GM19023 (cell line): ENCODE data around the gene ABCA7.

Source experiments
- ATAC-seq: cut with Tn5 transposase; IDR thresholded peaks from one replicate; pipeline ENCODE4 v1.9.1; 2021; ENCODE audit warnings: mild to moderate bottlenecking, moderate library complexity; ENCODE audit not compliant: unreplicated experiment

The ABCA7 gene, protein sequence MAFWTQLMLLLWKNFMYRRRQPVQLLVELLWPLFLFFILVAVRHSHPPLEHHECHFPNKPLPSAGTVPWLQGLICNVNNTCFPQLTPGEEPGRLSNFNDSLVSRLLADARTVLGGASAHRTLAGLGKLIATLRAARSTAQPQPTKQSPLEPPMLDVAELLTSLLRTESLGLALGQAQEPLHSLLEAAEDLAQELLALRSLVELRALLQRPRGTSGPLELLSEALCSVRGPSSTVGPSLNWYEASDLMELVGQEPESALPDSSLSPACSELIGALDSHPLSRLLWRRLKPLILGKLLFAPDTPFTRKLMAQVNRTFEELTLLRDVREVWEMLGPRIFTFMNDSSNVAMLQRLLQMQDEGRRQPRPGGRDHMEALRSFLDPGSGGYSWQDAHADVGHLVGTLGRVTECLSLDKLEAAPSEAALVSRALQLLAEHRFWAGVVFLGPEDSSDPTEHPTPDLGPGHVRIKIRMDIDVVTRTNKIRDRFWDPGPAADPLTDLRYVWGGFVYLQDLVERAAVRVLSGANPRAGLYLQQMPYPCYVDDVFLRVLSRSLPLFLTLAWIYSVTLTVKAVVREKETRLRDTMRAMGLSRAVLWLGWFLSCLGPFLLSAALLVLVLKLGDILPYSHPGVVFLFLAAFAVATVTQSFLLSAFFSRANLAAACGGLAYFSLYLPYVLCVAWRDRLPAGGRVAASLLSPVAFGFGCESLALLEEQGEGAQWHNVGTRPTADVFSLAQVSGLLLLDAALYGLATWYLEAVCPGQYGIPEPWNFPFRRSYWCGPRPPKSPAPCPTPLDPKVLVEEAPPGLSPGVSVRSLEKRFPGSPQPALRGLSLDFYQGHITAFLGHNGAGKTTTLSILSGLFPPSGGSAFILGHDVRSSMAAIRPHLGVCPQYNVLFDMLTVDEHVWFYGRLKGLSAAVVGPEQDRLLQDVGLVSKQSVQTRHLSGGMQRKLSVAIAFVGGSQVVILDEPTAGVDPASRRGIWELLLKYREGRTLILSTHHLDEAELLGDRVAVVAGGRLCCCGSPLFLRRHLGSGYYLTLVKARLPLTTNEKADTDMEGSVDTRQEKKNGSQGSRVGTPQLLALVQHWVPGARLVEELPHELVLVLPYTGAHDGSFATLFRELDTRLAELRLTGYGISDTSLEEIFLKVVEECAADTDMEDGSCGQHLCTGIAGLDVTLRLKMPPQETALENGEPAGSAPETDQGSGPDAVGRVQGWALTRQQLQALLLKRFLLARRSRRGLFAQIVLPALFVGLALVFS (N-terminal part only)

DNA sequence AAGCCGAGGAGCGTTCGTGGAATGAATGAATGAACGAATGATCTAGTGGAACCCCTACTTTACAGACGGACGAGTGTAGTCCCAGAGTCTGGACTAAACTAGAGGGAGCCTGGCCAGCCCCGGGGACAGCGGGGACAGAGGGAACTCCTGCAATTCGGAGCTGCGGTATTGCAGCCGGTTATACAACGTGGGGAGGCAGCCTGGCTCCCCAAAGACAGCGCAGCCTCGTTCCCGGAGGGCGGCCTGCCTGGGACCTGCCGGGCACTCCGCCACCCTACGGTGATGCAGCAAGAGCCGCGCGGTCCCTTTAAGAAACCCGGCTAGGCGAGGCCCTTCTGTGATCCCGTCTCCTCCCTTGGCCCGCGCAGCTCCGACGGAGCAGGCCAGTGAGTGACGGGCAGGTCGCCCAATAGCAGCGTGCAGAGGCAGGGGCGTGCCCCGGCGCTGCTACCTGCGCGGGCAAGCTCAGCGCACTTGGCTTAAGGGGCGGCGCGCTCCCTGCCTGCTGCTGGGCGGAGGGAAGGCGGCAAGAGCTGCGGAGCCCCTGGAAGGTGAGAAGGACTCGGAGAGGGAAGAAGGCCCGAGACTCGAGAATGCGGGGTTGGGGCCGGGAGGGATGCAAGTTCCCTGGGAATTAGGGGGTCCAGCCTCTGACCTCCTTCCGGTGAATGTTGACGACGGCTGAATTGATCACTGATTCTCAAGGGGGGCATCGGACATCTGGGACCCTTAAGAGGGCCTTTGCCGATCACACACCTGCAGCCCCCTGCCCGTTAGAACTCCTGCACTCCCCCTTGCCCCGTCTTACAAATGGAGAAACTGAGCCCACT lies at the start of gene ABCA7:
TSS of gene ABCA7 (plus strand) at position 462 of the 830 bp plus-strand sequence. CDS start 1,255 bp downstream, outside the sequence.
- ATAC-seq = peak; percentile 81

DNA sequence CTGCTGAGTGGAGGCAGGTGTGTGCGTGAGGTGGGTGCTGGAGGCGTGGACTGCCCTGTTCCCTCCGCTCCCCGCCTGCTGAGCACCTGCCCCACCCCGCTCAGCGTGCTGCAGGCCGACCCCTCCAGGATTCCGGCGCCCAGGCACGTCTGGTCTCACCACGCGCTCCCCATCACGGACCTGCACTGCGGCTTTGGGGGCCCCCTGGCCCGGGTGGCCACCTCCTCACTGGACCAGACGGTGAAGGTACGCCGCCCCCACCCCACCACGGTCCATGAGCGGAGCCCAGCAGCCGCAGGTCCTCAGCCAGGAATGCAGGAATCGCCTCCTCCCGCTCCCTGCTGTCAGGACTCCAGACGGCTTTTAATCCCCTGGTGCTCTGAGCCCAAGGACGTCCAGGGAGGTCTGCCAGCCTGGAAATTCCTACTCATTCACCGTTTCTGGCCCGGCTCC lies 49.8 kb upstream of the ABCA7 start:
- no peak for ATAC-seq

DNA sequence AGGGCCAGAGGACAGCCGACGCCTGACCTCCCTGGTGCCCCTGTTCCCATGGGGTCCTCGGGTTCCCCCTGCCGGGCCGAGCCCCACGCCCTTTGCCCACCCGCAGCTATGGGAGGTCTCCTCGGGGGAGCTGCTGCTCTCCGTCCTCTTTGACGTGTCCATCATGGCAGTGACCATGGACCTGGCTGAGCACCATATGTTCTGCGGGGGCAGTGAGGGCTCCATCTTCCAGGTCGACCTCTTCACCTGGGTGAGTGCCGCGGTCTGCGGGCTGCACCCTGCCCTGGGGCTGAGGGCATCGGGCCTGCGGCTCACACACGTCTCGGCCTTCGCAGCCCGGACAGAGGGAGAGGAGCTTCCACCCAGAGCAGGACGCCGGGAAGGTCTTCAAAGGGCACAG lies 49.2 kb upstream of the ABCA7 start:
- no peak for ATAC-seq

DNA sequence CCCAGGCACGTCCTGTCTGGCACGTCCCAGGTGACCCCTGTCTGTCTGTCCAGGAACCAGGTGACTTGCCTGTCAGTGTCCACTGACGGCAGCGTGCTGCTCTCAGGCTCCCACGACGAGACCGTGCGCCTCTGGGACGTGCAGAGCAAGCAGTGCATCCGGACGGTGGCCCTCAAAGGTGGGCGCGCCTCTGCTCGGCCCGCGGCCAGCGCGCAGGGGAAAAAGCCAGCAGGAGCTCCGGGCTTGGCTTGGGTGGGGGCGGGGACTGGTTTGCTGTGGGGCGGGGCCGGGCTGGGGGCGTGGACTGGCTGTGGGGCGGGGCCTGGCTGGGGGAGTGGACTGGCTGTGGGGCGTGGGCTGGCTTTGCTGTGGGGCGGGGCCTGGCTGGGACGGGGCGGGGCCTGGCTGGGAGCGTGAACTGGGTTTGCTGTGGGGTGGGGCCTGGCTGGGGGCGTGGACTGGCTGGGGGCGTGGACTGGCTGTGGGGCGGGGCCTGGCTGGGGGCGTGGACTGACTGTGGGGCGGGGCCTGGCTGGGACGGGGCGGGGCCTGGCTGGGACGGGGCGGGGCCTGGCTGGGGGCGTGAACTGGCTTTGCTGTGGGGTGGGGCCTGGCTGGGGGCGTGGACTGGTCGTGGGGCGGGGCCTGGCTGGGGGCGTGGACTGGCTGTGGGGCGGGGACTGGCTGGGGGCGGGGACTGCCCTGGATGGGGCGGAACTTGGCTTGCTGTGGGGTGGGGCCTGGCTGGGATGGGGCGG lies 48.6 kb upstream of the ABCA7 start:
- ATAC-seq = no peak

DNA sequence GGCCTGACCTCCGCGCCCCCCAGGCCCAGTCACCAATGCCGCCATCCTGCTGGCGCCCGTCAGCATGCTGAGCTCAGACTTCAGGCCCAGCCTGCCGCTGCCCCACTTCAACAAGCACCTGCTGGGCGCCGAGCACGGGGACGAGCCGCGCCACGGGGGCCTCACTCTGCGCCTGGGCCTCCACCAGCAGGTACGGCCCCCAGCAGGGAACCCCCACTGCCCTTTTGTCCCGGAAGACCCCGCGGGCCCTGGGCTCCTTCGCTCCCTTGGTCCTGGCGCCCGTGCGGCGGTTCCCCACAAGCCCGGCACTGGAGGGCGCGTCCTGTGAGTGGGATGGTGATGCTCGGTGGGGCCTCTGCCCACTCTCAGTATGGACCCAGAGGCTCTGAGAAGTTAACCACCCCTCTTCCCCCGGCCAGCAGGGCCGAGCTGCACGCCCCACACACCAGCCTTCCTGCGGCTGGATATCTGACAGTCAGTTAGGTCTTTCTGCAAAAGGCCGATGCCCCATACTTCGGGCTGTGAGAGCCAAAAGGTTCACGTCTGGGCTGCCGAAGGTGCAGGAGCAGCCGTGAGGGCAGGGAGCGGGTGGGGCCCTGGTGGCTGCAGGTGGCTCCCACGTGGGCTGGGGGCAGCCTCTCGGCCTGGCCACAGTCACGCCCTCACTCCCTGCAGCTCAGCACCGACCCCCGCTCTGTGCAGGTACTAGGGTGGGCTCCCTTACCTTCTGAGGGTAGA lies 47.8 kb upstream of the ABCA7 start:
- no peak for ATAC-seq

DNA sequence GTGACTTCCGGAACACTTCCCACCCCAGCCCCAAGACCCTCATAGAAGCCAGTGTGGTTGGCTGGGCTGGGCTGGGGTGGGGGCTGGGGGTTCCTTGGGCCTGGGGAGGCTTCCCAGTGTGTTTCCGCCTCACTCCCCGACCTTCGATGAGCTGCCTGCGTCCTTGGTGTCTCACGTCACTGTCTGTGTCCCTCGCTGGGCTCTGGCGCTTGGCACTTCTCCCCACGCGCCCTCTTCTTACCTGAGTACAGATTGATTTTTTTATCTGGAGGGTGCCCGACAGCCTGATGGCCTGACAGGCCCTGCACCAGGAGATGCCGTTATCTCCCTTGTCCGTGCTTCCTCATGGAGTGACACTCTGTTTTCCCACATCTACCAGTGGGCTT lies 47.2 kb upstream of the ABCA7 start:
- no peak for ATAC-seq

DNA sequence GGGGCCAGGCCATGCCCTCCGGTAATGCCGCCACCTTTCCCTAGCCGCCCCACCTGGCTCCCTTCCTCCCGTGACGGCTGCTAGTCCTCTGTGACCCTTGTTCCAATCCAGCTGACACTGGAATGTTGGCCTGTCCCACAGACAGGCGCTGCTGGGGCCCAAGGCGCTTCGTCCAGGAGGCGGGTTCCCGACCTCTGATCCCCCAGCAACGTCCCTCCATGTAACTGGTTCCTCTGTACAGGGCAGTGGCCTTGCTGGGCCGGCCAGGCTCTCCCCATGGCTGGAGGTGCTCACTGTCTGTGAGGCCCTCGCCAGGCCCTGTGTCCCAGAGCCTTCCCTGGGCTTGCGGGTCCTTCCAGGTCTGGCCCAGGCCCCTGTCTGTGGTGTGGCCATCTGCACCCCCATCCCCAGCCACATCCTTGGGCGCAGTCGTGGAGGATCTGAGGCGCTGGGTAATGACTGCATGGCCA lies 46.5 kb upstream of the ABCA7 start:
- no peak for ATAC-seq

DNA sequence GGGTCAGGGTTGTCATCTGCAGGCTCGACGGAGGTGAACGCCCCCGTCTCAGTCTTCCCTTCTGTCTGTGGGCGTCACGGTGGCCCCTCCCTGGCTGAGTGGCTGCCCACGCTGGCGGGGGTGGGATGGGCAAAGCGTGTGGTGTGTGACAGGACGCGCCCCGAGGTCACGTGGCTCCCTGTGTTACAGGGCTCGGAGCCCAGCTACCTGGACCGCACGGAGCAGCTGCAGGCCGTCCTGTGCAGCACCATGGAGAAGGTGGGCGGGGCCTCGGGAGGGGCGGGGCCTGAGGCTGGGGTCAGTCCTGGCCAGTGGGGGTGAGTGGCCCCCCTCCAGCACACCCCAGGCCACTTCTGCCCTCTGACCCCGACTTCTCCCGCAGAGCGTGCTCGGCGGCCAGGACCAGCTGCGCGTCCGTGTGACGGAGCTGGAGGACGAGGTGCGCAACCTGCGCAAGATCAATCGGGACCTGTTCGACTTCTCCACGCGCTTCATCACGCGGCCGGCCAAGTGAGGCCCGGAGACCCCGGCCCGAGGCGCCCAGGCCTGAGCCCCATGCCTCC lies 46.0 kb upstream of the ABCA7 start:
- ATAC-seq = no peak

DNA sequence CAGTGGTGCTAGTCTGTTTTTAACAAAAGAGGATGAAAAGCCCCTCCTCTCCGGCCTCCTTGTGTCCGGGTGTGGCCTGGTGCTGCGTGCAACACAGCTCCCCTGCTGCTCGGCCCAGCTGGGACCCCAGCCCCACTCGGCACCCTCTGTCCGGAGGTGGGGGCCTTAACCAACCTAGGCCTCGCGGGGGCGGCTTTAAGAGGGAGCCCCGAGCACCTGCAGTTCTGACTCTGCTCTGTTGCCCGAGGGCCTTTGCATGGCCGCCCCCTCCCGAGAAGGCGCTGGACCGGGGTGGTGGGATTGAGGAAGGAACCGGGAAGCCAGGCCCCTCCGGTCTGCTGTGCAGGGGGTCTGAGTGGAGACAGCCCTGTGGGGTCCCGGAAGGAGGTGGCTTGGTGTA lies 45.4 kb upstream of the ABCA7 start:
- ATAC-seq = no peak

DNA sequence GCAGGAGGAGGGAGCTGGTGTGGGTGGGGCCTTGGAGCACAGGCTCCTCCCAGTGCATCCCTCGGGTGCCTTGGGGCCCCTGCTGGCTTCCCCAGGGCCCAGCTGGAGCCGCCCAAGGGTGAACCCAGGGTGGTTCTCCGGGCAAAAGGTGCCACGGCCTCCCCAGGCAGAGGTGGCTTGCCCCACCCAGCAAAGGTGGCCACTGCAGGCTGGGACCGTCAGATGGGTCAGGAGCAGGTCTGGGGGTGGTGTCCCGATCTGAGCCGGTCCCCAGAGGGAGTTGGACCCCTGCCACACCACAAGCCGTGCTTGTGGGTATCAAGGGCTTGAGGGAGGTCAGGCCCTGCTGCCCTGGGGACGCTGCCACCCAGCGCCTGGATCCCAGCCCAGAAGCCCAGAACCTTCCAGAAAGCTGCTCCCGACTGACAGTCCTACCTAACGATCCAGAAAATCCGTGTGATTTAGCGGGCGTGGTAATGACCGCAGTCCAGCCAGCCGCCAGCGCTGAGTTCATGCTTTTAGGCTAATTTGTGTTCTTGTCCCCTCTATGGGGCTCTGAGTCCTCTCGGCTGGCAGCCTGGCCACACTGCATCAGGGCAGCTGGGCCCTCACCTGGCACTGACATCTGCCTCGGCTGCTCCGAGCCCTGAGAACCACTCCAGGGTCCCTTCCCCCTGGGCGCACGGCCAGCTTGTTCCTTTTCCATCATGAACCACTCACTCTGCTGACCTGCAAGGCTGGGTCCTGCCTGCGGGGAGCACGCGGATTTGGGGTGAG lies 44.7 kb upstream of the ABCA7 start:
- ATAC-seq = no peak

DNA sequence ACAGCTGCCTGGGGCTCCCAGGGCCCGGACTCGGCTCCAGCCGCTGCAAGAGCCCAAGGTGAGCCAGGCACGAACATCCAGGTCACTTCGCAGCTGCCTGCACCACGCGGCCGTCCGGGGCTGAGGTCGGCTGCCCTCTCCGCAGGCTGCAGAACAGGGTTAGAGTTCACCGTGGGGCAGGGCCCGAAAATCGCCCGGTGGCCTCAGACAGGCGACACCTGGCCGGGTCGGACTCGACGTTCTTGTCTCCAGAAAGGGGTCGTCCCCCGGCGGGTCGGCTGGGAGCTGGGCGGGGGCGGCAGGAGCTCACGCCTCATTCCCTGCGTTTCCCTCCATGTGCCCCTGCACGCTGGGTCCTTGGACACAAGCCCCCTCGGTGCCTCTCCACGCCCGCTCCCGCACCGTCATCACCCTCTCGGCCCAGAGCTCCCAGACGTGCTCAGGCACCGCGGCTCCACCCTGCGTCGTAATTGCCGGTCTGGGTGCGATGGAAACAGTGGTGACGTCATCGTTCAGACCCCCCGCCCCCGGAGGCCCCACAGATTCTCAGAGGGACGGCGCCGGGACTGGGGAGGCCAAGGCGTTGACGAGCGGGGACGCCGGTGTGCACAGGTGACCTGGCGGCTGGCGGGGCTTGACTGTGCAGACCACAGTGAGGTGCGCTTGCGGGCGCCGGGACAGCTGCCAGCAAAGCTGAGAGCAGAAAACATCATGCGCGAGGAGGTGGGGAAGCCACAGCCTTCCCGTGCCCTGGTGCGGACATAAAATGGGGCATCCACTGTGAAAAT lies 43.7 kb upstream of the ABCA7 start:
- ATAC-seq = no peak

DNA sequence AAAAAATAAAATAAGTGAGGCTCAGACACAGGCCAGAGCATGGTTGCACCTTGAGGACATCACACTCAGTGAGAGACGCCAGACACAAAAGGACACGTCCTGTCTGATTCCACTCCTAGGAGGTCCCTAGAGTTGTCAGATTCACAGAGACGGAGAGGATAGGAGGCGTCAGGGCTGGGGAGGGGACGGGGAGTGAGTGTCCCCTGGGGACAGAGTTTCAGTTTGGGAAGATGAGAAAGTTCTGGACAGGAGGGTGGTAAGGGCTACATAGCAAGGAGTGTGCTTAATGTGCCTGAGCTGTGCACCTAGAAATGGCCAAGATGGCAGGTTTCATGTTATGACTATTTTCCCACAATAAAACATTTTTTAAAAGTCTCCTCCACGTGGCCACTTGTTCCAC lies 41.8 kb upstream of the ABCA7 start:
- no peak for ATAC-seq

DNA sequence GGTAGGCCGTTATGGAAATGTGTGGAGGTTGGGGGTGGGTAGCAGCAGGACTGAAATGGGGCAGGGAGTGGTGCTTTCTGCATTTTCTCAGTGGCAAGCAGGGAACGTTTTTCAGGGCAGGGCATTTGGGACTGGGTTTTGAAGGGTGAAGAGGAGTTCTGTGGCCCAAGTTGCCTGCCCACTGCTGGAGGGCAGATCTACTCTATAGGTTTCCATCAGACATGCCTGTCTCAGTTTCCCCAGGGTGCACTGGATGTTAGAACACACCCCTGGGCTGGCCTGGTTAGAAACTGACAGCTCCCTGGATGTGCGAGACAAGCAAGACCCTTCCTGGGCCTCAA lies 40.6 kb upstream of the ABCA7 start:
- no peak for ATAC-seq

DNA sequence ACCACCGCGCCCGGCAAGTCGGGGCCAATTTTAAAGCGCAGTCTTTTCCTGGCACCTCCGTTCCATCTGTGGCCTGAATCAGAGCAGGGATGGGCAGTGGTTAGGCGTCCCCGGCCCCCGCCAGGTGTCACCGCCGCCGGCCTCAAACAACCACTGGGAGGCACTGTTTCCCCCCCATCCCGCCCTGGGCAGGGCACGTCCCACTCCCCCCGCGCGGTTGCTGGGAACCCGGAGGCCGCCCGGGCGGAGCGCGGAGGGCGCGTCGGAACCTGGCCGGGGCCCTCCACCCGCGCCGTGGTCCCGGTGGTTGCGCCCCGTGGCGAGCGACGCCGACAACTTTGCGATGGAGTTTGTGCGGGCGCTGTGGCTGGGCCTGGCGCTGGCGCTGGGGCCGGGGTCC lies 39.8 kb upstream of the ABCA7 start, which contains the start of gene GRIN3B:
TSS of gene GRIN3B (plus strand) at position 325 of the 400 bp plus-strand sequence. CDS start at position 344, 19 bp downstream.
- ATAC-seq = no peak

DNA sequence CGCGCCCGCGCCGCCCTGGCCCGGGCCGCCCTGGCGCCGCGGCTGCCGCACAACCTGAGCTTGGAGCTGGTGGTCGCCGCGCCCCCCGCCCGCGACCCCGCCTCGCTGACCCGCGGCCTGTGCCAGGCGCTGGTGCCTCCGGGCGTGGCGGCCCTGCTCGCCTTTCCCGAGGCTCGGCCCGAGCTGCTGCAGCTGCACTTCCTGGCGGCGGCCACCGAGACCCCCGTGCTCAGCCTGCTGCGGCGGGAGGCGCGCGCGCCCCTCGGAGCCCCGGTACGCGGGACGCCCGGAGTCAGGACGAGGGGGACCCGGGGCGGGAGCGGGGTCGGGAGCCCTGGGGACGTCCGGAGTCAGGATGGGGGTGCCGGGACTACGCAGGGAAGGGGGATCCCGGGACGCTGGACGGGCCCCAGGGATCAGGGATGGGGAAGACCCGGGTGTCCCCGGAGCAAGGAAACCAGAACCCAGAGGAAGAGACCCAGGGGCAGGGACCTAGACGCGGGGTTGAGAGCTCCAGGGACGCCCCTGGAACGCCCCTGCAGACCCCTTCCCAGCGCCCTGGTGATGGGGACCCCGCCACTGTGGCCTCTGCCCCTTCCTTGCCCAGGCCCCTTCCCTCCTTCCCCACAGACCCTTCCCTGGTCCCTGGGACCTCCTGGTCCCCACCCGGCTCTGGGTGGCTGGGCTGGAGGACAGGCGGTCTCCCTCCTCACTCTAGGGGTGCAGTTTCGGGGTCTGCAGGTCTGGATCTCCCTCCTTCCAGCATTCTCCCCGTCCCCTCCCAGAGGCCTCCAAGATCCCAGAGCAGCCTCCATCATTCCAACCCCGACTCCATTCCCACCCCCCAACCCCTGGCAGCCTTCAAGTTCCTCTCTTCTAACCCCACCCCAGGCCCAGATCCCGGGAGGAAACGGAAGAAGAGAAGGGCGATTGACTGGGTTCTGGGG lies 39.0 kb upstream of the ABCA7 start:
- ATAC-seq = no peak
